HL-60/S4 (cell line): ENCODE measurements around the gene EPB41L3.
"Not testable (repeated sequence)": the region's sequence is repeated elsewhere in the genome, so short reads cannot be mapped to it uniquely, and the experiment has no call there.

Experiments
- in situ Hi-C: fragments of 300-500 bp; cut with MboI; formaldehyde crosslinking; loops from 2 replicates; pipeline ENCODE4 v1.14.3; 2022; ENCODE audit warnings: low sequenced_read_pairs

EPB41L3 gene

DNA sequence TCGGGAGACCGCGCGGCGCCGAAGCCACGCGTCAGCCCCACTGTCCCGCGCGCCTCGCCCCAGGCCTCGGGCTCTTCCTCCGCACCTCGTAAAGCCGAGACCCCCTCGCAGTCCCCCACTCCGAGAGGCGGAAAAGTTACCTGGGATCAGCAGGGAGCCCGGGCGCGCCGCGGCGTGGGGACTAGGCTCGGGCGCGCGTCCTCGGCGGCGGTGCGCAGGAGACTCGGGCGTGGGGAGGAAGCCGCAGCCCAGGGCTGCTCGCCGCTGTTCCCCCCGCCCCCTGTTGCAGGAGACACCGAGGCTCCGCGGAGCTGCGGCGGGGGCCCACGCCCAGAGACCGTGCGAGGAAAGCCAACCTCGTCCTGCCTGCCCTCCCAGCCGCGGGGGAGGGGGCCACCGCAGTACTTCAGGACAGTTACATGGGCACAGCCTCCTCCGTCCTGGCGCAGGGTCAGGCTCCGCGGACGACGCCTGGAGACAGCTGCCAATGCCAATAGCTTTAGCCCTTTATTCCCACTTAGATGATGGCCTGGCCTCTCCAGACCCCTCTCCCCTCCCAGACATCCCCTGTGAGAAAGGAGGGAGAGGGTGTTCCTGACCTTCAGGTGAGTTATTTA is at the start of gene EPB41L3:
Gene EPB41L3 (minus strand): TSS at position 225 of the 617 bp plus-strand sequence. CDS start 54,814 bp downstream, outside the sequence.
- in situ Hi-C loops, result no loop called here

DNA sequence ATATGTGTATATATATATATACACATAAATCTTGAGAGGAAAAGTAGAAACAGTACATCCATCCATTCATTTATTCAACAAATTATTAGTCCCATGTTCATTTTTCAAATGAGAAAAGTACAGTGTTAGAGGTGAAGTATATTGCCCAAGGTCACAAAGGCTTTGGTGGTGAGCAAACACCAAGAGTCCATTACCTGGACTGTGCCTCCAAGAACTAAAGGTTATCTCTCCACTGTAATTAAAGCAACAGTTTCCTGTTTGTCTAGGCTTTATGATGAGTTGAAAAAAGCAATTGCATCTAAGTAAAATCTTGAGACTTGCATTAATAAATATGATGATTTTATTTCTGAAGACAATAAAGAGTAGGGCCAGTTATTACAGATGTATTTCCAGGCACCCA is 44.7 kb upstream of the EPB41L3 start:
- in situ Hi-C loops, result no loop called here

DNA sequence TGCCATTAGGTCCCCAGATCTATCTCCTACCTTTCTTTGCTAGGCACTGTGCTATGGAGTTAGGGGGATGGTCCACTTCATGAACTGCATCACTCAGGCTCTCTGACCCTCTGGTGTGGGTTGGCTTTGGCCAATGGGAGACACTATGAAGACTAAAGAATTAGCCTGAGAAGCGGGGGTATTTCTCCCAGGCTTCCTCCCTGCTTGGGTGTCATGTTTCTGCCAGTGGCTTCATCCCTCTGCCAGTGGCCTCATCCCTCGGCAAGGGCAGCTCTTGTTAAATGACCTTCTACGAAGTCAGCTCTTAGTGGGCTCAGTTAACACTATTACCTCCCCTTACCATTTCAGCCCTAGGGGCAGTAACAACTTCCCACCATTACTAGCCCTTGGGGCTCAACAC is 41.9 kb upstream of the EPB41L3 start:
- in situ Hi-C loops, result no loop called here

DNA sequence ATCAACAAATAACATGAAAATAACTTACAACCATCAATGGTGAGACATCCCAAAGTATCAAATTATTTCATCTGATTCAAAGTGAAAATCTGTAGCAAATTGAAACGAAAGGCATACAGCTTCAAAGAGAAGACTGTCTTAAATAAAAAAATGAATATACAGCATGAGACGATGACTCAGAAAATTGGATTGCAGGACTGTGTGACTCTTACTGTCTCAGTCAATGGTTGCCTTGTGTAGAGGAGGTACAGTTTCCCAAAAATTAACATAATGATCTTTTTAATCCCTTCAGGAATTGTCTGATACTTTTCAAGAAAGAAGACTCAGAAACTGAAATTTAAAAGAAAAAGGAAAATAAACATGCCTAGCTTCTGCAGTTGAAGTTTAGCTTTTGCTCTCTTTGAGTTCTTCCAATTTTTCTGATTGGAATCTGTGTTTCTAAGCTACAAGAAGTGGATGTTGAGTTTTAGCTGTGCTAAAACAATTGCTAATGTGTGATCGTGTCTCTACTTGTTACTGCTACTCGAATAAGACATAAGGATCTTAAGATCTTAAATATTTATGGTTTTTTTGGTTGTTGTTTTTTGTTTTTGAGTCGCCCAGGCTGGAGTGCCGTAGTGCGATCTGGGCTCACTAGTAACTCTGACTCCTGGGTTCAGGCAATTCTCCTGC is 41.1 kb upstream of the EPB41L3 start:
- in situ Hi-C loops, result no loop called here

DNA sequence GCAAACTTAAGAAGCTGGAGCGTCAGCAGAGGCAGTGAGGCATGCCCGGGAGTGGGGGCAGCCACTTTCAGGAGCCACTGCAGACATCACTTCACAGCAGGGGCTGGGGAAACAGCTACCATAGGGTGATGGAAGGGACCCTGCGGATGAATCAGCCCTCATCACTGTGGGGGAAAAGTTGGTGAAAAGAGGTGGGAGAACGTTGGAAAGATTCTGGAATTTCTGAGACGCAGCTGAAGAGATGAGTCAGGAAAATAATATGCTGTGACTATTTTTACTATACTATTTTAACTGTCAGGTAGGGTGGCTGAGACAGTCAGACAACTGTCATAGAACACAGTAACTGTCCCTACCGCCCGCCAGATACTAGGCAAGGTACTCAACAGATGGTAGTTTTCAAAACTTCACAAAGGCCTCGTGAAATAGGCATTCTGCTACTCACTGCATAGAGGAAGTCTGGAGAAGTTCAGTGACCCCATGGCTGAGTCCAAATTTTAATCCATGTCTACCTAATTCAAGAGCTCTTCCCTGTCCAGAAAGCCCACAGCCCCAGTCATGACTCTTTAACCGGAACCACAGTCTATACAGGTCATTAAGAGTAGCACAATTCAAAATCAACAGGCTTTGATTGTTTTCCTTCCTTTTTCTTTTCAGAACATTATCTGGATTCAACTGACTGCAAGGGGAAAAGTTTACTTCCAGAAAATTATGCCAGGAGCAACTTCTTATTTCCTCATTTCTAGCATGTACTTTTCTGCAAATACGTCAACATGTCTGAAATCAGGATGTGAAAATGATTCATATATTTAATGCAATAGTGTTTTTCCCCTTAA is 39.3 kb upstream of the EPB41L3 start:
- in situ Hi-C loops, result no loop called here

GRCh38 chr18:5582076-5582475 is 38.3 kb upstream of the EPB41L3 start:
- in situ Hi-C loops, result no loop called here

- in situ Hi-C loops, result no loop called here
Measured at GRCh38 chr18:5574843-5575242, 31.0 kb upstream of the EPB41L3 start.

- in situ Hi-C loops, result no loop called here
Measured at GRCh38 chr18:5571666-5572065, 27.9 kb upstream of the EPB41L3 start.

GRCh38 chr18:5570613-5571012 is 26.8 kb upstream of the EPB41L3 start:
- in situ Hi-C loops, result not testable (repeated sequence)

GRCh38 chr18:5568416-5568815 is 24.6 kb upstream of the EPB41L3 start:
- in situ Hi-C loops, result no loop called here

GRCh38 chr18:5558851-5559250 is 15.1 kb upstream of the EPB41L3 start:
- in situ Hi-C loops, result no loop called here

- in situ Hi-C loops, result no loop called here
Measured at GRCh38 chr18:5556310-5556974, 12.6 kb upstream of the EPB41L3 start.

GRCh38 chr18:5554629-5555028 is 10.8 kb upstream of the EPB41L3 start:
- in situ Hi-C loops, result no loop called here

DNA sequence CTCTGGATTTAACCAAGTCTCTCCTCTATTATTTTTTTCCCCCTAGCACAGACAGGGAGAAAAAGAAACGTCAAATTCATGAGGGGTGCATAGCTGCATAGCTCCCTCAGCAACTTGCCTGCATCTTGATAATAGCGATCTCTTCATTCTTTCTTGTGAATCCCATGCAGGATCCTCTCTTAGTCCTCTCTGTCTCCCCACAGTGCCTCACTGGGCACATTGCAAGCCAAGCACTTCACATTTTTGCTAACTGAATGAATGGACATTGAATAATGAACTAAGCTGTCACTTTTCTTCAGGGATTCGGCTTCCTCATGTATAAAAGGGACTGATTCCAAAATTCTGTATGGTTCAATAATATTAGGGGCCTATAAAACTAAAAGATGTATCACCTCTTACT is 2.9 kb upstream of the EPB41L3 start:
- in situ Hi-C loops, result no loop called here

DNA sequence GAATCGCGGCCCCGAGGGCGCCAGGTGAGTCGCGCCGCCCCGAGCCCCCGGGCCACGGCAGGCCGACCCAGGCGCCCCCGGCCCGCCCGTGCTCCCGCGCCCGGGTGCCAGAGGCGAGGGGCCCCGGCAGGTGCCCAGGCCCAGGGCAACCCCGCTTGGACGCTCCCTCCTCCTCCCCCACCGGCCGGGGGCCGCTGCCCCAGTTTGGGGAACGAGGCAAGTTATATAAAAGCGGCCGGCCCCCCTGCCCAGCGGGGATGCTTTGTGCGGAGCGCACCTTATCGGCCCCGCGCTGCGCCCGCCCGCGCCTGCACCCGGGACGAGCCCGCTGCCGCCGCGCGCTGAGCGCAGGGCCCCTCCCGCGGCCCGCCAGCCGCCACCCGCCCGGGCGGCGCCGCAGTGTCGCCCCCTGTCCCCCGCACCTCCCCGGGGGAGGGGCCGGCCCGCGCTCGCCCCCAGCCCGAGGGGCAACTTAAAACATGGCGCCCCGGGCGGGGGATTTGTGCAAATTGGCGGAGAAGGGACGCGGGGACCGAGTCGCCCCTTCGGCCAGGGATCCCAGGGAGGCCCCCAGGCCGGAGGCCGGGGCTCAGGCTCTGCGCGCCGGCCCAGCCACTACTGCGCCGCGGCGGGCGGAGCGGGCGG is 639 bp downstream of the EPB41L3 start:
- in situ Hi-C loops, result no loop called here

DNA sequence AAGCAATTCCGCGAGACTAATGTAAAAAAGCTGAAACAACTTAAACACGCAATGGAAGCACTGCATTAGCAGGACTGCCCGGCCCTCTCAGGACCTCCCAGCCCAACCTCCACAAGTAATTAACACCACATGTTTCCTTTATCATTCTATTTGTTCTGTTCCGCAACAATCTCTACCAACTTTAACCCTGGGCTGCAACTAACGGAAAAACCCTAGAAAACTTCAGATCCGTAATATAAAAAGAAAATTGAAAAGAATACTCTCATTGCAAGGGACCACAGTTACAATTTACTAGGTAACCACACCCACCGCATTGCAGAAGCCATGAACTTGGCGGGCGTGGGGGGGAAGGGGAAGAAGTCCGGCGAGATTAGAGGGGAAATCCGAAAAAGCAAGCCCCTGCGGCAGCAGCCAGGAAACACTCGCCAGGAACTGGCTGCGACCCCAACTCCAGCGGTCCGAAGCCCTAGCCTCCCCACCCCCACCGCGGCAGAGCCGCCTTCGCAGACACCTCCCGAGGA is 1.2 kb downstream of the EPB41L3 start:
- in situ Hi-C loops, result no loop called here

DNA sequence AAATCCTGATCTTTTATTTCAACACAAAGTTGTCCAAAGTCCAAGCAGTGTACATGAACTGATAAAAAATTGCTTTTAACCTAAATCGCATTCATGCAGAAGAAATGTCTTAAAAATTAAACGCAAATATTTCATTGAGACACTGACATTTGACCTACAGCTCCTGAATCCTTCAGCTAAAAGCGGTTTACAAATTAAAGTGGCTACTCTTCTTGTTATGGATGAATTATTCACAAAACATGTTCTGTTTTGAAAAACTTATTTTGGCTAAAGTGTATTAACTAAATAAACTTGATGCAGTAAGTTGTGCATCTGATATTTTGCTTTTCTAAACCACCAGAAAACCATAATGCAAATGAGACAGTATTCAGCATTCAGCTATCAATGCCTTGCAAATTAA is 2.2 kb downstream of the EPB41L3 start:
- in situ Hi-C loops, result no loop called here

DNA sequence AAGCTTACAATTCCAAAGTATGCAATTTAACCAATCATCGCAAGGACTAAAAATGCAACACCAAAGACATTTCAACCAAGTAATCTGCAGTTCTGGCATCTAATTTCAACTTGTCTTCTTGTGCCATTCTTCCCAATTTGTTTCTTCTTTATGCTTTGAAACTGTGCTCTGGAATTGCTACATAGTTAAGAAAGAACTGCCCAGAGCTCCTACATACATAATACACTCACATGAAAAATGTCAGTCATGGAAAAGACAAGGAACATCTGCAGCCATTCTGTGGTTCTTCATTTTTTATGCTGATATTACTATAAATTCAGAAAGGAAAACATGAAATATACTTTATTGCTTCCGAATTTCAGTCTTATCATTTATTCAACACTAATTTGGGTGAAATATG is 4.4 kb downstream of the EPB41L3 start:
- in situ Hi-C loops, result no loop called here

- in situ Hi-C loops, result no loop called here
Measured at GRCh38 chr18:5538544-5538943, 5.3 kb downstream of the EPB41L3 start.

DNA sequence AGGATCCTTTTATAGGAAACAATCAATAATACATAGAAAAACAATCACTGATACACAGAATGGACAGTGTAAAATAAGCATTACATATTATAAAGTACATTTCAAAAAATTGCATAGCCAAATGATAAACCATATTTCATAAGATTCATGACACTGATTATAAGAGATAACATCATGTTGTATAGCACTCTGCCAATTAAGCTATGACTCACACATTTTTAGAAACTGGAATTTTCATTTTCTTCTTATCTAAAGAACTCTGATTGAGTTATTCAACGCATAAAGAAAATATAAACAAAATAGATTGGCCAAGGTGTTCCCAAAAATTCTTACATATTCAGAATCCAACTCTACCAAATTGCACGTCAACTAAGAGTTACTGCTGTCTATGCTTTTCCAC is 5.9 kb downstream of the EPB41L3 start:
- in situ Hi-C loops, result no loop called here

DNA sequence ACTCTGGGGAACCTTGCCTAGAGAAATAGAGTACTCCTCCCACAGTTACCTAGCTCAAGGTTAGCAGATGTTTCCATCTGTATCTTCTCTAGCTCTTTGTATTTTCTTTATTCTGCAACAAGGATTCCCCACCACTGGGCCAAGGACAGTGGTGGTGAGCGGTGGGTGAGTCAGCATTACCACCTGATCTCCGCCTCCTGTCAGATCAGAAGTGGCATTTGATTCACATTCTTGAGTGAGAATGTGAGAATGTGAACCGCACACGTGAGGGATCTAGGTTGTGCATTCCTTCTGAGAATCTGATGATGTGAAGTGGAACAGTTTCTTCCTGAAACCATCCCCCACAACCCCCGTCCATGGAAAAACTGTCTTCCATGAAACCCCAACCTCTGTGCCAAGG is 9.0 kb downstream of the EPB41L3 start:
- in situ Hi-C loops, result no loop called here
